B cell (primary cell): ENCODE data around the gene TBC1D22A. TPM values are rescaled to one million over a fixed set of nuclear protein-coding genes. Genes with fewer than 3 reads are reported as not detected.

Experiments used
- ATAC-seq: fragments of 200-7000 bp; cut with Tn5 transposase; one replicate; pipeline ENCODE4 v1.10.0; 2021; ENCODE audit warnings: low read depth, mild to moderate bottlenecking, moderate number of reproducible peaks, moderate library complexity
- CTCF ChIA-PET: fragments of 350-600 bp; sonication (Branson Sonifier 250); formaldehyde crosslinking; loops from one replicate; lab custom pipeline; 2021; ENCODE audit warnings: antibody characterized with exemption, inconsistent platforms; lab: Charles Lee
- POLR2A ChIA-PET: fragments of 350-600 bp; sonication (Branson Sonifier 250); formaldehyde crosslinking; loops from one replicate; lab custom pipeline; 2021; ENCODE audit warnings: antibody characterized with exemption; lab: Charles Lee
- DNase-seq: peaks from one replicate; pipeline ENCODE4 v3.0.0; 2013
- H2AFZ ChIP-seq: 2 replicates; pipeline ENCODE4 v1.6.1; 2012; ENCODE audit warnings: mild to moderate bottlenecking, low read depth, low read length; ENCODE audit not compliant: insufficient read depth, poor library complexity, severe bottlenecking
- H3K27ac ChIP-seq, 2 donors: 1 replicate in 1 of 2; 2 replicates in 1 of 2; pipeline ENCODE4 v1.5.1; 2012 to 2013; ENCODE audit warnings: low read length in 2 of 2, mild to moderate bottlenecking in 2 of 2, moderate library complexity in 1 of 2
- H3K27me3 ChIP-seq, 4 experiments: fragments of 200-600 bp in 1 of 4; sonication (generic) in 1 of 4; replicated peaks in 1 of 4; 1 replicate in 2 of 4; 2 replicates in 2 of 4; pipeline versions ENCODE4 v1.6.1 to v1.7.0; 2013 to 2016; ENCODE audit warnings: low read length in 3 of 4, mild to moderate bottlenecking in 2 of 4, mixed read lengths in 1 of 4, moderate library complexity in 1 of 4; ENCODE audit not compliant: insufficient read depth in 4 of 4, control insufficient read depth in 3 of 4; ENCODE audit errors: control extremely low read depth in 1 of 4
- H3K36me3 ChIP-seq, 2 experiments: replicated peaks in 1 of 2; 1 replicate in 1 of 2; 2 replicates in 1 of 2; pipeline versions ENCODE4 v1.6.1 to v1.7.1; 2013; ENCODE audit warnings: low read length in 1 of 2; ENCODE audit not compliant: insufficient read depth in 2 of 2, control insufficient read depth in 1 of 2; ENCODE audit errors: control extremely low read depth in 1 of 2, extremely low read depth in 1 of 2
- H3K4me1 ChIP-seq, 2 donors: fragments of 200-600 bp in 1 of 2; sonication (generic) in 1 of 2; 1 replicate in 1 of 2; 2 replicates in 1 of 2; pipeline versions ENCODE4 v1.5.1 to v1.6.1; 2013 to 2017; ENCODE audit warnings: low read length in 2 of 2; ENCODE audit not compliant: control insufficient read depth in 2 of 2, insufficient read depth in 2 of 2
- H3K4me2 ChIP-seq: replicated peaks from 2 replicates; pipeline ENCODE3; 2012; ENCODE audit warnings: mild to moderate bottlenecking, low read depth, low read length; ENCODE audit not compliant: poor library complexity, severe bottlenecking
- H3K4me3 ChIP-seq, 5 experiments: fragments of 200-600 bp in 1 of 5; sonication (generic) in 1 of 5; 1 replicate in 3 of 5; 2 replicates in 2 of 5; pipeline versions ENCODE4 v1.5.1 to v1.7.0; 2011 to 2016; ENCODE audit warnings: low read length in 4 of 5, mild to moderate bottlenecking in 4 of 5, low read depth in 2 of 5, control low read depth in 1 of 5, moderate library complexity in 1 of 5; ENCODE audit not compliant: insufficient read depth in 1 of 5; ENCODE audit errors: control extremely low read depth in 1 of 5, extremely low read depth in 1 of 5
- H3K79me2 ChIP-seq: fragments of 200-600 bp; sonication (generic); one replicate; pipeline ENCODE4 v1.6.0; 2016; ENCODE audit warnings: low read length; ENCODE audit not compliant: control insufficient read depth, insufficient read depth
- H3K9ac ChIP-seq: fragments of 200-600 bp; sonication (generic); 2 replicates; pipeline ENCODE4 v1.6.1; 2017; ENCODE audit warnings: mild to moderate bottlenecking, low read length, moderate library complexity
- H3K9me3 ChIP-seq, 3 donors: one replicate each; pipeline versions ENCODE4 v1.6.1 to v1.7.1; 2013; ENCODE audit warnings: low read length in 2 of 3; ENCODE audit not compliant: control insufficient read depth in 2 of 3, insufficient read depth in 1 of 3; ENCODE audit errors: control extremely low read depth in 1 of 3
- H4K20me1 ChIP-seq: 2 replicates; pipeline ENCODE4 v1.6.0; 2012; ENCODE audit warnings: mild to moderate bottlenecking, low read length; ENCODE audit not compliant: insufficient read depth, control insufficient read depth, poor library complexity, severe bottlenecking
- H3K27ac Mint-ChIP-seq: one replicate; pipeline ENCODE4 v1.8.0; 2021; ENCODE audit warnings: mixed read lengths
- H3K27me3 Mint-ChIP-seq: one replicate; pipeline ENCODE4 v1.8.0; 2021; ENCODE audit warnings: mixed read lengths
- H3K4me1 Mint-ChIP-seq: one replicate; pipeline ENCODE4 v1.8.0; 2021; ENCODE audit warnings: mixed read lengths
- H3K4me3 Mint-ChIP-seq: one replicate; pipeline ENCODE4 v1.8.0; 2021; ENCODE audit warnings: mixed read lengths
- H3K9me3 Mint-ChIP-seq: one replicate; pipeline ENCODE4 v1.8.0; 2022; ENCODE audit warnings: mixed read lengths; ENCODE audit not compliant: insufficient read depth
- CTCF ChIP-seq: fragments of 200-600 bp; IDR thresholded peaks from one replicate; pipeline ENCODE4 v1.8.0; 2022; ENCODE audit warnings: antibody characterized with exemption, mild to moderate bottlenecking
- EZH2 ChIP-seq: IDR thresholded peaks from 2 replicates; pipeline ENCODE4 v1.6.1; 2012; ENCODE audit warnings: borderline replicate concordance, low read depth, mild to moderate bottlenecking, moderate library complexity, low read length; ENCODE audit not compliant: insufficient read depth, poor library complexity, severe bottlenecking
- WGBS: methylation state at CpG from one replicate; pipeline ENCODE4 v1.1.5; 2013; ENCODE audit warnings: missing lambda C conversion rate; ENCODE audit not compliant: insufficient coverage; 5-methylcytosine and 5-hydroxymethylcytosine counted together
- intact Hi-C: fragments of 100-400 bp; cut with micrococcal nuclease; formaldehyde crosslinking; loops from one replicate; pipeline ENCODE4 v1.10.0; 2022
- polyA plus RNA-seq: library from polyadenylated mRNA; depleted of rRNA; stranded (reverse); fragments of >200 nt; gene quantifications from 2 replicates; pipeline ENCODE4 v1.2.3, GENCODE V29; 2012
- total RNA-seq, 2 donors: library from RNA; stranded (reverse); fragments of 120-200 nt in 1 of 2; gene quantifications; 1 replicate in 1 of 2; 2 replicates in 1 of 2; pipeline versions ENCODE4 v1.2.3 to v1.2.4, GENCODE V29; 2013 to 2022

TBC1D22A gene
- total and polyA plus RNA-seq, 2 donors (not counting 1 experiment from before 2014, with no cell fraction given), result 73.8 to 128 TPM

- intact Hi-C loops, result no loop called here
- H3K27me3 Mint-ChIP-seq, result no peaks in the 10 kb centered on the region
- Histone ChIP-seq H3K27me3 (no peaks in the 10 kb centered on the region), H4K20me1 (peaks cover 100% of the 10 kb centered on the region), H3K4me2 (no peak overlapping the region), H3K9ac (no peak overlapping the region), H3K4me1 (peaks cover 0 to 9% of the 10 kb centered on the region in 2 donors), H3K4me3 (no peak overlapping the region), H3K9me3 (no peaks in the 10 kb centered on the region), H3K27ac (no peak overlapping the region), H2AFZ (no peak overlapping the region), H3K36me3 (peaks cover 0 to 50% of the 10 kb centered on the region in 2 experiments), H3K79me2 (peaks cover 75% of the 10 kb centered on the region)
- H3K9me3 Mint-ChIP-seq, result no peaks in the 10 kb centered on the region
- peak overlapping the region; percentile 41 for H3K27ac Mint-ChIP-seq
- no peak overlapping the region for H3K4me3 Mint-ChIP-seq
- POLR2A ChIA-PET, result no interaction called here
- 97% methylated on average over 26 of the region's 28 CpGs for WGBS
- ATAC-seq (no peak), DNase-seq (no peak)
- CTCF ChIA-PET, result no interaction called here
- TF ChIP-seq CTCF, result no peak
- TF ChIP-seq EZH2, result no peak
- H3K4me1 Mint-ChIP-seq, result peaks cover 37% of the 10 kb centered on the region
Observed at GRCh38 chr22:47054231-47055072, 292.0 kb downstream of the TBC1D22A start.

- POLR2A ChIA-PET, result no interaction called here
Observed at GRCh38 chr22:47055073-47055355, 292.6 kb downstream of the TBC1D22A start.

More at GRCh38 chr22:47055073-47055355, 292.6 kb downstream of the TBC1D22A start:
- Mint-ChIP-seq H3K9me3 (no peaks in the 10 kb centered on the region), H3K27me3 (no peaks in the 10 kb centered on the region), H3K4me1 (peaks cover 36% of the 10 kb centered on the region), H3K4me3 (no peak overlapping the region), H3K27ac (no peak overlapping the region)
- no peak for TF ChIP-seq EZH2
- TF ChIP-seq CTCF, result no peak
- Histone ChIP-seq H3K36me3 (peaks cover 0 to 50% of the 10 kb centered on the region in 2 experiments), H4K20me1 (peaks cover 100% of the 10 kb centered on the region), H2AFZ (no peak overlapping the region), H3K4me3 (no peak overlapping the region), H3K79me2 (peaks cover 69% of the 10 kb centered on the region), H3K9ac (no peak overlapping the region), H3K4me1 (peaks cover 0 to 9% of the 10 kb centered on the region in 2 donors), H3K4me2 (no peak overlapping the region), H3K27me3 (no peaks in the 10 kb centered on the region), H3K27ac (no peak overlapping the region), H3K9me3 (no peaks in the 10 kb centered on the region)
- DNase-seq (no peak), ATAC-seq (no peak)
- intact Hi-C loops, result no loop called here
- CTCF ChIA-PET, result no interaction called here
- 100% methylated on average over 2 of the region's 5 CpGs for WGBS
